Loucy (cell line): ENCODE measurements around the gene FLACC1.

ENCODE experiments used
- H2AFZ ChIP-seq: fragments of 200-600 bp; sonication (generic); 2 replicates; pipeline ENCODE4 v1.6.0; 2016; ENCODE audit warnings: antibody characterized with exemption, mild to moderate bottlenecking, low read length, moderate library complexity
- H3F3A ChIP-seq: fragments of 200-600 bp; 2 replicates; pipeline ENCODE4 v1.6.0; 2016; ENCODE audit warnings: antibody characterized with exemption, low read depth, mild to moderate bottlenecking
- H3K27me3 ChIP-seq: fragments of 200-600 bp; sonication (generic); 2 replicates; pipeline ENCODE4 v1.6.1; 2014; ENCODE audit warnings: low read length, mild to moderate bottlenecking; ENCODE audit not compliant: insufficient read depth, poor library complexity, severe bottlenecking
- H3K36me3 ChIP-seq: fragments of 200-600 bp; sonication (generic); 2 replicates; pipeline ENCODE4 v1.6.1; 2016; ENCODE audit warnings: low read length; ENCODE audit not compliant: insufficient read depth
- H3K4me1 ChIP-seq: fragments of 200-600 bp; sonication (generic); 2 replicates; pipeline ENCODE4 v1.5.1; 2014; ENCODE audit warnings: low read length, mild to moderate bottlenecking; ENCODE audit not compliant: insufficient read depth, poor library complexity, severe bottlenecking
- H3K4me2 ChIP-seq: fragments of 200-600 bp; sonication (generic); 2 replicates; pipeline ENCODE4 v1.6.0; 2014; ENCODE audit warnings: antibody characterized with exemption, low read length, low read depth, mild to moderate bottlenecking; ENCODE audit not compliant: poor library complexity, severe bottlenecking
- H3K4me3 ChIP-seq: fragments of 200-600 bp; sonication (generic); 2 replicates; pipeline ENCODE4 v1.5.1; 2014; ENCODE audit warnings: low read length, mild to moderate bottlenecking, mixed read lengths; ENCODE audit not compliant: poor library complexity, severe bottlenecking
- H3K79me2 ChIP-seq: fragments of 200-600 bp; sonication (generic); 2 replicates; pipeline ENCODE4 v1.6.1; 2014; ENCODE audit warnings: low read length; ENCODE audit not compliant: insufficient read depth
- H3K9ac ChIP-seq: fragments of 200-600 bp; sonication (generic); 2 replicates; pipeline ENCODE4 v1.6.0; 2014; ENCODE audit warnings: mild to moderate bottlenecking, low read depth, low read length, moderate library complexity; ENCODE audit not compliant: poor library complexity, severe bottlenecking
- H3K9me2 ChIP-seq: fragments of 200-600 bp; sonication (generic); replicated peaks from 2 replicates; pipeline ENCODE4 v1.6.1; 2016; ENCODE audit warnings: low read depth, low read length, mixed read lengths
- H3K9me3 ChIP-seq: fragments of 200-600 bp; sonication (generic); 2 replicates; pipeline ENCODE4 v1.6.1; 2014; ENCODE audit warnings: mild to moderate bottlenecking, antibody characterized with exemption, low read length, low read depth; ENCODE audit not compliant: insufficient read depth
- H4K20me1 ChIP-seq: fragments of 200-600 bp; sonication (generic); 2 replicates; pipeline ENCODE4 v1.6.0; 2014; ENCODE audit warnings: antibody characterized with exemption, low read length, mild to moderate bottlenecking; ENCODE audit not compliant: insufficient read depth, poor library complexity, severe bottlenecking
- EZH2phosphoT487 ChIP-seq: fragments of 200-600 bp; IDR thresholded peaks from 2 replicates; pipeline ENCODE4 v1.6.1; 2018; ENCODE audit warnings: antibody characterized with exemption, mild to moderate bottlenecking, moderate library complexity, borderline replicate concordance
- TF ChIP-seq, protein P1 (sequence below): fragments of 200-600 bp; sonication (generic); conservative IDR thresholded peaks from 2 replicates; pipeline ENCODE4 v1.5.1; 2014; ENCODE audit warnings: mild to moderate bottlenecking, antibody characterized with exemption, low read length

FLACC1 gene

DNA sequence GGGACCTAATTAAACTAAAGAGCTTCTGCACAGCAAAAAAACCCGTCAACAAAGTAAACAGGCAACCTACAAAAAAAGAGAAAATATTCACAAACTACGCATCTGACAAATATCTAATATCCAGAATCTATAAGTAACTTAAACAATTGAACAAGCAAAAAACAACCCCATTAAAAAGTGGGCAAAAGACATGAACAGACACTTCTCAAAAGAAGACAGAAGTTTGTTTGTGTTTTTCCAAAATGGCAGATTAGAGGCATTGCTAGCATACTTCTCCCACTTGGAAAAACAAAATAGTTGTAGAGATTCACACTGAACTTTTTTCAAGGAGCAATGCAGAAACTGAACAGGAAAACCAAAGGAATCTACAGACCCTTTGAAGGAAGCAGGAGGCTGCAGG, 37.6 kb downstream of the FLACC1 start:
- Histone ChIP-seq H3K9me3 (peaks cover 9% of the 10 kb centered on the region; the same call in 1 of the 2 replicates), H3K9ac (no peak overlapping the region), H3K36me3 (no peaks in the 10 kb centered on the region), H4K20me1 (no peaks in the 10 kb centered on the region), H3K27me3 (no peaks in the 10 kb centered on the region), H3K9me2 (no peaks in the 10 kb centered on the region), H3F3A (no peaks in the 10 kb centered on the region), H3K4me2 (no peak overlapping the region), H2AFZ (no peak overlapping the region), H3K4me1 (no peaks in the 10 kb centered on the region), H3K4me3 (no peak overlapping the region), H3K79me2 (no peaks in the 10 kb centered on the region)
- TF ChIP-seq EZH2phosphoT487: no peak
- TF ChIP-seq, protein P1, sequence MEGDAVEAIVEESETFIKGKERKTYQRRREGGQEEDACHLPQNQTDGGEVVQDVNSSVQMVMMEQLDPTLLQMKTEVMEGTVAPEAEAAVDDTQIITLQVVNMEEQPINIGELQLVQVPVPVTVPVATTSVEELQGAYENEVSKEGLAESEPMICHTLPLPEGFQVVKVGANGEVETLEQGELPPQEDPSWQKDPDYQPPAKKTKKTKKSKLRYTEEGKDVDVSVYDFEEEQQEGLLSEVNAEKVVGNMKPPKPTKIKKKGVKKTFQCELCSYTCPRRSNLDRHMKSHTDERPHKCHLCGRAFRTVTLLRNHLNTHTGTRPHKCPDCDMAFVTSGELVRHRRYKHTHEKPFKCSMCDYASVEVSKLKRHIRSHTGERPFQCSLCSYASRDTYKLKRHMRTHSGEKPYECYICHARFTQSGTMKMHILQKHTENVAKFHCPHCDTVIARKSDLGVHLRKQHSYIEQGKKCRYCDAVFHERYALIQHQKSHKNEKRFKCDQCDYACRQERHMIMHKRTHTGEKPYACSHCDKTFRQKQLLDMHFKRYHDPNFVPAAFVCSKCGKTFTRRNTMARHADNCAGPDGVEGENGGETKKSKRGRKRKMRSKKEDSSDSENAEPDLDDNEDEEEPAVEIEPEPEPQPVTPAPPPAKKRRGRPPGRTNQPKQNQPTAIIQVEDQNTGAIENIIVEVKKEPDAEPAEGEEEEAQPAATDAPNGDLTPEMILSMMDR: no peak

- H3K9me2 ChIP-seq: no peaks in the 10 kb centered on the region
- no peaks in the 10 kb centered on the region for H3F3A ChIP-seq
- TF ChIP-seq, protein P1: no peak
- no peak for TF ChIP-seq EZH2phosphoT487
- no peak overlapping the region for H3K4me3 ChIP-seq
- no peaks in the 10 kb centered on the region for H3K9me3 ChIP-seq
- no peak overlapping the region for H3K9ac ChIP-seq
- no peak overlapping the region for H2AFZ ChIP-seq
- H3K4me2 ChIP-seq: no peak overlapping the region
- H3K36me3 ChIP-seq: no peaks in the 10 kb centered on the region
- H3K79me2 ChIP-seq: no peaks in the 10 kb centered on the region
- H4K20me1 ChIP-seq: no peaks in the 10 kb centered on the region
- H3K27me3 ChIP-seq: no peaks in the 10 kb centered on the region
- H3K4me1 ChIP-seq: no peaks in the 10 kb centered on the region
Measured at GRCh38 chr2:201313362-201313761, 43.8 kb downstream of the FLACC1 start.

DNA sequence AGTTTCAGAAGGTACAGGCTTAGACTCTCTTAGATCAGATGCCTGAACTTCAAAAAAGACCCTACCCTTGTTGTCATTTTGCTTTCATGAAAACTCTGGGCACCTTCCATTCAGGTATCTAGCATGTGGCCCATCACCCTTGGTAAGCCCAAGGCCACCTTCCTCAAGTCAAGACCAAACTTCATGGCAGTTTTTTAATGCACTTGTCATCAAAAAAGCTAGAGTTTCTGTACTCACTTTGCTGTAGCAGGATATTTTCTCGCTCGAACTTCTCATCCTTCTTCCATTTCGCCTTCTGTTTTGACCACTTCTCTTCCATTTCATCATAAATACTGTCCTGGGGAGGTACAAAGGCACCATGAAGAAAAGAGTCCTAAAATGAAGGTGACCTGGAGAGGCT, 48.2 kb downstream of the FLACC1 start:
- no peaks in the 10 kb centered on the region for H3K79me2 ChIP-seq
- H3K36me3 ChIP-seq: no peaks in the 10 kb centered on the region
- H3K9me3 ChIP-seq: no peaks in the 10 kb centered on the region
- no peaks in the 10 kb centered on the region for H4K20me1 ChIP-seq
- H3K4me3 ChIP-seq: no peak overlapping the region
- no peaks in the 10 kb centered on the region for H3K4me1 ChIP-seq
- H2AFZ ChIP-seq: no peak overlapping the region
- no peaks in the 10 kb centered on the region for H3F3A ChIP-seq
- H3K9me2 ChIP-seq: no peaks in the 10 kb centered on the region
- no peak overlapping the region for H3K9ac ChIP-seq
- H3K4me2 ChIP-seq: no peak overlapping the region
- H3K27me3 ChIP-seq: no peaks in the 10 kb centered on the region
- TF ChIP-seq, protein P1: no peak
- no peak for TF ChIP-seq EZH2phosphoT487
